Upper lobe of right lung (tissue), 1 donor: ENCODE results near the gene TMEM156. TPM values are rescaled to one million over a fixed set of nuclear protein-coding genes. Genes with fewer than 3 reads are reported as not detected.
"Not testable (repeated sequence)": the region's sequence is repeated elsewhere in the genome, so short reads cannot be mapped to it uniquely, and the experiment has no call there.

ENCODE experiments used
- ATAC-seq: fragments of 200-7000 bp; cut with Tn5 transposase; one replicate; pipeline ENCODE4 v1.9.1; 2020; ENCODE audit warnings: mild to moderate bottlenecking, moderate library complexity
- DNase-seq: peaks from one replicate; pipeline ENCODE4 v3.0.0-alpha.2; 2020
- H3K27ac ChIP-seq: fragments of 200-600 bp; one replicate; pipeline ENCODE4 v1.8.0; 2022
- H3K27me3 ChIP-seq: fragments of 200-600 bp; one replicate; pipeline ENCODE4 v1.8.0; 2022; ENCODE audit warnings: mild to moderate bottlenecking
- H3K36me3 ChIP-seq: fragments of 200-600 bp; one replicate; pipeline ENCODE4 v1.8.0; 2022
- H3K4me1 ChIP-seq: fragments of 200-600 bp; one replicate; pipeline ENCODE4 v1.8.0; 2022
- H3K4me3 ChIP-seq: fragments of 200-600 bp; one replicate; pipeline ENCODE4 v1.8.0; 2022; ENCODE audit warnings: mild to moderate bottlenecking
- H3K9me3 ChIP-seq: fragments of 200-600 bp; one replicate; pipeline ENCODE4 v1.8.0; 2022
- CTCF ChIP-seq: fragments of 200-600 bp; IDR thresholded peaks from one replicate; pipeline ENCODE4 v1.8.0; 2022; ENCODE audit warnings: antibody characterized with exemption
- intact Hi-C: fragments of 100-400 bp; cut with DNase I; formaldehyde crosslinking; loops from one replicate; pipeline ENCODE4 v1.11.0; 2022
- total RNA-seq: library from RNA; stranded (reverse); fragmentation: NEBNext Ultra II Directional; extraction: Animal tissue kit (Norgen Biotek cat#: 25700); gene quantifications from one replicate; pipeline ENCODE4 v1.2.1, GENCODE V29; 2021
- donor health status: DM: no; HTN: yes; CAD: no; lungs with severe emphysema.

TMEM156 gene
- total RNA-seq, 1 donor from 2014 or later, result 1.2 TPM

- Histone ChIP-seq H3K36me3 (no peaks in the 10 kb centered on the region), H3K4me1 (no peaks in the 10 kb centered on the region), H3K27me3 (no peaks in the 10 kb centered on the region), H3K4me3 (no peak overlapping the region), H3K27ac (no peak overlapping the region), H3K9me3 (no peaks in the 10 kb centered on the region)
- TF ChIP-seq CTCF, result no peak
- DNase-seq, result no peak
- intact Hi-C loops, result no loop called here
- no peak for ATAC-seq
Measured at GRCh38 chr4:39023059-39023458, 9.2 kb downstream of the TMEM156 start.

- no peak for TF ChIP-seq CTCF
- Histone ChIP-seq H3K27me3 (no peaks in the 10 kb centered on the region), H3K9me3 (no peaks in the 10 kb centered on the region), H3K36me3 (no peaks in the 10 kb centered on the region), H3K27ac (no peak overlapping the region), H3K4me3 (no peak overlapping the region), H3K4me1 (no peaks in the 10 kb centered on the region)
- DNase-seq (no peak), ATAC-seq (no peak)
- intact Hi-C loops, result no loop called here
Measured at GRCh38 chr4:39022241-39022640, 10.0 kb downstream of the TMEM156 start.

GRCh38 chr4:39021631-39022030 is 10.6 kb downstream of the TMEM156 start:
- Histone ChIP-seq H3K27me3 (no peaks in the 10 kb centered on the region), H3K27ac (no peak overlapping the region), H3K9me3 (no peaks in the 10 kb centered on the region), H3K4me3 (no peak overlapping the region), H3K36me3 (no peaks in the 10 kb centered on the region), H3K4me1 (no peaks in the 10 kb centered on the region)
- intact Hi-C loops, result no loop called here
- ATAC-seq (no peak), DNase-seq (no peak)
- no peak for TF ChIP-seq CTCF

- no peak for ATAC-seq
Measured at GRCh38 chr4:39020130-39020529, 12.1 kb downstream of the TMEM156 start.

GRCh38 chr4:39014028-39014427 is 18.2 kb downstream of the TMEM156 start:
- no peak overlapping the region for H3K27ac ChIP-seq
- no peaks in the 10 kb centered on the region for H3K4me1 ChIP-seq
- no peaks in the 10 kb centered on the region for H3K36me3 ChIP-seq
- H3K27me3 ChIP-seq, result no peaks in the 10 kb centered on the region
- no peak for ATAC-seq
- no peak for TF ChIP-seq CTCF
- intact Hi-C loops, result no loop called here
- no peak overlapping the region for H3K4me3 ChIP-seq
- DNase-seq, result no peak
- H3K9me3 ChIP-seq, result no peaks in the 10 kb centered on the region

More at GRCh38 chr4:39020130-39020529, 12.1 kb downstream of the TMEM156 start:
- Histone ChIP-seq H3K27ac (no peak overlapping the region), H3K9me3 (no peaks in the 10 kb centered on the region), H3K27me3 (no peaks in the 10 kb centered on the region), H3K36me3 (no peaks in the 10 kb centered on the region), H3K4me1 (no peaks in the 10 kb centered on the region), H3K4me3 (no peak overlapping the region)
- intact Hi-C loops, result no loop called here
- no peak for TF ChIP-seq CTCF
- no peak for DNase-seq

- intact Hi-C loops, result no loop called here
- DNase-seq (no peak), ATAC-seq (no peak)
- Histone ChIP-seq H3K9me3 (peaks cover under 1% of the 10 kb centered on the region), H3K27ac (no peak overlapping the region), H3K4me3 (no peak overlapping the region), H3K27me3 (no peaks in the 10 kb centered on the region), H3K36me3 (no peaks in the 10 kb centered on the region), H3K4me1 (no peaks in the 10 kb centered on the region)
- TF ChIP-seq CTCF, result no peak
Measured at GRCh38 chr4:39004758-39005157, 27.5 kb downstream of the TMEM156 start.

- H3K4me1 ChIP-seq, H3K9me3 ChIP-seq, H3K4me3 ChIP-seq, intact Hi-C loops, ATAC-seq, H3K36me3 ChIP-seq, DNase-seq, H3K27me3 ChIP-seq, H3K27ac ChIP-seq: not testable (repeated sequence)
Measured at GRCh38 chr4:39002058-39002457, 30.2 kb downstream of the TMEM156 start.
